HepG2 (cell line): Measurements from ENCODE around the gene MRPL39. TPM values are rescaled to one million over a fixed set of nuclear protein-coding genes. Genes with fewer than 3 reads are reported as not detected.

Source experiments
- AGO2 ChIP-seq: fragments of 200-400 bp; formaldehyde crosslinking; optimal IDR thresholded peaks from 2 replicates; pipeline ENCODE3; 2017; ENCODE audit warnings: mild to moderate bottlenecking, low read depth, low read length, moderate library complexity
- HOXD1 ChIP-seq: sonication (generic); formaldehyde crosslinking; IDR thresholded peaks from 2 replicates; pipeline ENCODE4 v1.5.0; 2020; ENCODE audit warnings: missing genetic modification reagents
- RARG ChIP-seq: sonication (generic); formaldehyde crosslinking; IDR thresholded peaks from 2 replicates; pipeline ENCODE4 v1.4.0; 2020; ENCODE audit warnings: low read depth, mild to moderate bottlenecking, missing genetic modification reagents
- RBAK ChIP-seq: sonication (generic); formaldehyde crosslinking; IDR thresholded peaks from 2 replicates; pipeline ENCODE4 v1.5.1; 2020; ENCODE audit warnings: mild to moderate bottlenecking, missing genetic modification reagents
- TCF7L2 ChIP-seq: IDR thresholded peaks from 2 replicates; pipeline ENCODE4 v1.6.1; 2011; ENCODE audit warnings: mild to moderate bottlenecking, low read depth, low read length, moderate library complexity
- ZNF24 ChIP-seq: fragments of 450-650 bp; IDR thresholded peaks from 2 replicates; pipeline ENCODE4 v1.6.1; 2017; ENCODE audit warnings: antibody characterized with exemption, mild to moderate bottlenecking
- ZNF563 ChIP-seq: sonication (generic); formaldehyde crosslinking; IDR thresholded peaks from 2 replicates; pipeline ENCODE4 v1.8.0; 2022; ENCODE audit warnings: mild to moderate bottlenecking, moderate library complexity, missing genetic modification reagents
- ZNF577 ChIP-seq: sonication (generic); formaldehyde crosslinking; IDR thresholded peaks from 2 replicates; pipeline ENCODE4 v1.4.0; 2020; ENCODE audit warnings: mild to moderate bottlenecking, low read depth, missing genetic modification reagents, borderline replicate concordance
- ZNF75D ChIP-seq: sonication (generic); formaldehyde crosslinking; IDR thresholded peaks from 2 replicates; pipeline ENCODE4 v1.8.1; 2023; ENCODE audit warnings: missing genetic modification reagents, mild to moderate bottlenecking, borderline replicate concordance
- ZSCAN21 ChIP-seq: sonication (generic); formaldehyde crosslinking; IDR thresholded peaks from 2 replicates; pipeline ENCODE4 v1.8.0; 2022; ENCODE audit warnings: mild to moderate bottlenecking, missing genetic modification reagents, moderate library complexity, borderline replicate concordance
- polyA plus RNA-seq, 8 experiments: library from polyadenylated mRNA; depleted of rRNA in 3 of 8; stranded (reverse) in 7 of 8; unstranded in 1 of 8; fragments of >200 nt; fragmentation: Illumina TruSeq in 4 of 8; extraction: Trizol in 4 of 8; gene quantifications; 2 replicates each; pipeline versions ENCODE4 v1.2.1 to v1.2.3, GENCODE V29; 2011 to 2016; ENCODE audit warnings: low read depth in 4 of 8, missing spikeins in 1 of 8, mixed read lengths in 1 of 8; ENCODE audit not compliant: insufficient read depth in 1 of 8
- total RNA-seq, 5 experiments: library from RNA; depleted of rRNA; stranded (reverse); fragments of >200 nt; fragmentation: Illumina TruSeq; extraction: Trizol; gene quantifications; 2 replicates each; pipeline ENCODE4 v1.2.3, GENCODE V29; 2016; ENCODE audit warnings: low read depth in 1 of 5
- TF ChIP-seq, protein P1 (sequence below): sonication (generic); formaldehyde crosslinking; IDR thresholded peaks from 2 replicates; pipeline ENCODE4 v1.5.1; 2020; ENCODE audit warnings: mild to moderate bottlenecking, missing genetic modification reagents, borderline replicate concordance
- TF ChIP-seq, protein P2 (sequence below): sonication (generic); formaldehyde crosslinking; IDR thresholded peaks from 2 replicates; pipeline ENCODE4 v1.4.0; 2020; ENCODE audit warnings: missing genetic modification reagents, borderline replicate concordance
- TF ChIP-seq, protein P3 (sequence below): sonication (generic); formaldehyde crosslinking; IDR thresholded peaks from 2 replicates; pipeline ENCODE4 v1.8.0; 2022; ENCODE audit warnings: missing genetic modification reagents, mild to moderate bottlenecking, inconsistent platforms, borderline replicate concordance
- TF ChIP-seq, protein P4 (sequence below): sonication (generic); formaldehyde crosslinking; IDR thresholded peaks from 2 replicates; pipeline ENCODE4 v1.8.0; 2022; ENCODE audit warnings: mild to moderate bottlenecking, missing genetic modification reagents
- TF ChIP-seq, protein P5 (sequence below), 2 experiments: sonication (generic) in 1 of 2; formaldehyde crosslinking in 1 of 2; IDR thresholded peaks; 2 replicates each; pipeline versions ENCODE4 v1.5.1 to v1.6.1; 2011 to 2020; ENCODE audit warnings: borderline replicate concordance in 1 of 2, low read depth in 1 of 2, low read length in 1 of 2, mild to moderate bottlenecking in 1 of 2, missing genetic modification reagents in 1 of 2, moderate library complexity in 1 of 2
- TF ChIP-seq, protein P6 (sequence below): IDR thresholded peaks from 2 replicates; pipeline ENCODE4 v1.6.1; 2016

The MRPL39 gene
- total and polyA plus RNA-seq, 2 of the 13 experiments (the other 11 are each of a cell fraction or from before 2014, with no cell fraction given) = 29.1 to 91.2 TPM

DNA sequence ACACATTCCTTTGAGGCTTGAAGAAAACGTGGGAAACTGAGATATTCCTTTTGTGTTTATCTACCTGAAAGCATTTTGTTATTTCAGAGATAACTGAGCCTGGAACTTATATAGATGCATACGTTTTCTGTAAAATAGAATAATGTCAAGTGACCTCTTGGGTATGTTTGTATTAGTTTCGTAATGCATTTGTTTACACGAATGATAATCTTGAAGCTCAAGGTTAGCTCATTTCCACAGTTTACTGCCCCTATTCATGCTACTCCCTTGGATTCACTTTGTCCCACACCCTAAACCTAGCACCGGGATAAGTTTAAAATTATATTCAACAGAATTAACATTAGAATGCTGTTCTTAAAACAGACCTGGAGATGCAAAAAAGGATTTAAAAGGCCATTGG is 54.4 kb downstream of the MRPL39 start (continued):
- TF ChIP-seq, protein P1, sequence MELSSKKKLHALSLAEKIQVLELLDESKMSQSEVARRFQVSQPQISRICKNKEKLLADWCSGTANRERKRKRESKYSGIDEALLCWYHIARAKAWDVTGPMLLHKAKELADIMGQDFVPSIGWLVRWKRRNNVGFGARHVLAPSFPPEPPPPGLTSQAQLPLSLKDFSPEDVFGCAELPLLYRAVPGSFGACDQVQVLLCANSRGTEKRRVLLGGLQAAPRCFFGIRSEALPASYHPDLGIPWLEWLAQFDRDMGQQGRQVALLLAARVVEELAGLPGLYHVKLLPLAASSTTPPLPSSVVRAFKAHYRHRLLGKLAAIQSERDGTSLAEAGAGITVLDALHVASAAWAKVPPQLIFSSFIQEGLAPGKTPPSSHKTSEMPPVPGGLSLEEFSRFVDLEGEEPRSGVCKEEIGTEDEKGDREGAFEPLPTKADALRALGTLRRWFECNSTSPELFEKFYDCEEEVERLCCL = no peak
- TF ChIP-seq ZNF563 (CRISPR knock-in tag) = no peak
- TF ChIP-seq, protein P2, sequence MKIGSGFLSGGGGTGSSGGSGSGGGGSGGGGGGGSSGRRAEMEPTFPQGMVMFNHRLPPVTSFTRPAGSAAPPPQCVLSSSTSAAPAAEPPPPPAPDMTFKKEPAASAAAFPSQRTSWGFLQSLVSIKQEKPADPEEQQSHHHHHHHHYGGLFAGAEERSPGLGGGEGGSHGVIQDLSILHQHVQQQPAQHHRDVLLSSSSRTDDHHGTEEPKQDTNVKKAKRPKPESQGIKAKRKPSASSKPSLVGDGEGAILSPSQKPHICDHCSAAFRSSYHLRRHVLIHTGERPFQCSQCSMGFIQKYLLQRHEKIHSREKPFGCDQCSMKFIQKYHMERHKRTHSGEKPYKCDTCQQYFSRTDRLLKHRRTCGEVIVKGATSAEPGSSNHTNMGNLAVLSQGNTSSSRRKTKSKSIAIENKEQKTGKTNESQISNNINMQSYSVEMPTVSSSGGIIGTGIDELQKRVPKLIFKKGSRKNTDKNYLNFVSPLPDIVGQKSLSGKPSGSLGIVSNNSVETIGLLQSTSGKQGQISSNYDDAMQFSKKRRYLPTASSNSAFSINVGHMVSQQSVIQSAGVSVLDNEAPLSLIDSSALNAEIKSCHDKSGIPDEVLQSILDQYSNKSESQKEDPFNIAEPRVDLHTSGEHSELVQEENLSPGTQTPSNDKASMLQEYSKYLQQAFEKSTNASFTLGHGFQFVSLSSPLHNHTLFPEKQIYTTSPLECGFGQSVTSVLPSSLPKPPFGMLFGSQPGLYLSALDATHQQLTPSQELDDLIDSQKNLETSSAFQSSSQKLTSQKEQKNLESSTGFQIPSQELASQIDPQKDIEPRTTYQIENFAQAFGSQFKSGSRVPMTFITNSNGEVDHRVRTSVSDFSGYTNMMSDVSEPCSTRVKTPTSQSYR = no peak
- TF ChIP-seq, protein P3, sequence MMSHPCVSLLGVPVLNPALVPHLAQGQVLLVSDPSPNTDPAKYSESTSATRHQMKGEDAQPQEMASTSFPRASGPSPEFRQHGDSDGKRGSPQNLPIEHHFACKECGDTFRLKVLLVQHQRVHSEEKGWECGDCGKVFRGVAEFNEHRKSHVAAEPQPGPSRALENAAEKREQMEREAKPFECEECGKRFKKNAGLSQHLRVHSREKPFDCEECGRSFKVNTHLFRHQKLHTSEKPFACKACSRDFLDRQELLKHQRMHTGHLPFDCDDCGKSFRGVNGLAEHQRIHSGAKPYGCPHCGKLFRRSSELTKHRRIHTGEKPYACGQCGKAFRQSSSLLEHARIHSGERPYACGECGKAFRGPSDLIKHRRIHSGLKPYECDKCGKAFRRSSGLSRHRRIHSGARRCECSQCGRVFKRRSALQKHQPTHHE (CRISPR knock-in tag) = no peak
- TF ChIP-seq AGO2 = no peak
- no peak for TF ChIP-seq RBAK (CRISPR knock-in tag)
- TF ChIP-seq, protein P4, sequence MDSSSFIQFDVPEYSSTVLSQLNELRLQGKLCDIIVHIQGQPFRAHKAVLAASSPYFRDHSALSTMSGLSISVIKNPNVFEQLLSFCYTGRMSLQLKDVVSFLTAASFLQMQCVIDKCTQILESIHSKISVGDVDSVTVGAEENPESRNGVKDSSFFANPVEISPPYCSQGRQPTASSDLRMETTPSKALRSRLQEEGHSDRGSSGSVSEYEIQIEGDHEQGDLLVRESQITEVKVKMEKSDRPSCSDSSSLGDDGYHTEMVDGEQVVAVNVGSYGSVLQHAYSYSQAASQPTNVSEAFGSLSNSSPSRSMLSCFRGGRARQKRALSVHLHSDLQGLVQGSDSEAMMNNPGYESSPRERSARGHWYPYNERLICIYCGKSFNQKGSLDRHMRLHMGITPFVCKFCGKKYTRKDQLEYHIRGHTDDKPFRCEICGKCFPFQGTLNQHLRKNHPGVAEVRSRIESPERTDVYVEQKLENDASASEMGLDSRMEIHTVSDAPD (CRISPR knock-in tag) = no peak
- TF ChIP-seq RARG (CRISPR knock-in tag) = no peak
- no peak for TF ChIP-seq ZNF75D (CRISPR knock-in tag)
- TF ChIP-seq HOXD1 = no peak
- TF ChIP-seq ZNF24 = no peak
- no peak for TF ChIP-seq TCF7L2
- TF ChIP-seq, protein P5, sequence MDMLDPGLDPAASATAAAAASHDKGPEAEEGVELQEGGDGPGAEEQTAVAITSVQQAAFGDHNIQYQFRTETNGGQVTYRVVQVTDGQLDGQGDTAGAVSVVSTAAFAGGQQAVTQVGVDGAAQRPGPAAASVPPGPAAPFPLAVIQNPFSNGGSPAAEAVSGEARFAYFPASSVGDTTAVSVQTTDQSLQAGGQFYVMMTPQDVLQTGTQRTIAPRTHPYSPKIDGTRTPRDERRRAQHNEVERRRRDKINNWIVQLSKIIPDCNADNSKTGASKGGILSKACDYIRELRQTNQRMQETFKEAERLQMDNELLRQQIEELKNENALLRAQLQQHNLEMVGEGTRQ (IDR thresholded peaks at IDR 0.05; ENCODE audit: low read depth, low read length) = no peak
- TF ChIP-seq, protein P5 (CRISPR knock-in tag; IDR thresholded peaks at IDR 0.05; ENCODE audit: borderline replicate concordance) = no peak
- TF ChIP-seq, protein P6, sequence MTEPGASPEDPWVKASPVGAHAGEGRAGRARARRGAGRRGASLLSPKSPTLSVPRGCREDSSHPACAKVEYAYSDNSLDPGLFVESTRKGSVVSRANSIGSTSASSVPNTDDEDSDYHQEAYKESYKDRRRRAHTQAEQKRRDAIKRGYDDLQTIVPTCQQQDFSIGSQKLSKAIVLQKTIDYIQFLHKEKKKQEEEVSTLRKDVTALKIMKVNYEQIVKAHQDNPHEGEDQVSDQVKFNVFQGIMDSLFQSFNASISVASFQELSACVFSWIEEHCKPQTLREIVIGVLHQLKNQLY (CRISPR knock-in tag) = no peak
- TF ChIP-seq ZNF577 = no peak
- TF ChIP-seq ZSCAN21 (CRISPR knock-in tag) = no peak
